Measurements from ENCODE around the gene ACACB. TPM values are rescaled to one million over a fixed set of nuclear protein-coding genes. Genes with fewer than 3 reads are reported as not detected.

Gene ACACB
- polyA plus RNA-seq, 1 donor from 2014 or later, result 0.22 TPM

- Histone ChIP-seq H3K27me3 (ENCODE audit: insufficient read depth, low read depth, low read length) (no peaks in the 10 kb centered on the region), H3K4me2 (ENCODE audit: low read length) (peak within 1 kb of the TSS; percentile 91), H3K27ac (ENCODE audit: low read length) (peak within 1 kb of the TSS; percentile 65), H3K4me3 (ENCODE audit: low read length) (peak within 1 kb of the TSS; percentile 98), H3F3A (ENCODE audit: insufficient read depth, low read length, poor library complexity, severe bottlenecking) (no peaks in the 10 kb centered on the region), H3K36me3 (ENCODE audit: insufficient read depth, low read length) (no peaks in the 10 kb centered on the region), H3K9ac (ENCODE audit: low read length) (peak within 1 kb of the TSS; percentile 82), H3K9me3 (ENCODE audit: low read length) (no peaks in the 10 kb centered on the region), H2AFZ (ENCODE audit: low read depth, low read length) (peak within 1 kb of the TSS; percentile 60), H4K20me1 (ENCODE audit: insufficient read depth) (no peaks in the 10 kb centered on the region), H3K9me2 (ENCODE audit: insufficient read depth, low read length) (no peaks in the 10 kb centered on the region), H3K79me2 (replicated peaks; ENCODE audit: insufficient read depth, low read length) (peaks cover 25% of the 10 kb centered on the region)
- TF ChIP-seq CTCF (IDR thresholded peaks at IDR 0.05; ENCODE audit: poor library complexity, severe bottlenecking) (peak; percentile 31), MXI1 (conservative IDR thresholded peaks at IDR 0.05; ENCODE audit: poor library complexity, severe bottlenecking) (peak; percentile 97), REST (IDR thresholded peaks at IDR 0.05; ENCODE audit: borderline replicate concordance) (no peak)
These were observed 18.8 kb upstream of the ACACB start, which contains the start of gene UNG for GRCh38 chr12:109097435-109098182. Gene UNG, plus strand, starts transcription at chr12:109097597. Its CDS starts 83 bp downstream, at chr12:109097680.

GRCh38 chr12:109098183-109098604 lies 18.2 kb upstream of the ACACB start:
- H3K9me3 ChIP-seq (ENCODE audit: low read length), result no peaks in the 10 kb centered on the region
- H3K27ac ChIP-seq (ENCODE audit: low read length), result peak overlapping the region; percentile 65
- H3K27me3 ChIP-seq (ENCODE audit: insufficient read depth, low read depth, low read length), result no peaks in the 10 kb centered on the region
- peak overlapping the region; percentile 60 for H2AFZ ChIP-seq (ENCODE audit: low read depth, low read length)
- peak; percentile 54 for TF ChIP-seq POLR2AphosphoS5 (IDR thresholded peaks at IDR 0.05)
- peak; percentile 16 for TF ChIP-seq RAD21 (conservative IDR thresholded peaks at IDR 0.05)
- peak; percentile 32 for TF ChIP-seq REST (IDR thresholded peaks at IDR 0.05; ENCODE audit: borderline replicate concordance)
- no peak for TF ChIP-seq CTCF (IDR thresholded peaks at IDR 0.05; ENCODE audit: poor library complexity, severe bottlenecking)
- peak; percentile 46 for TF ChIP-seq TAF1 (IDR thresholded peaks at IDR 0.05; ENCODE audit: low read depth)
- no peak for TF ChIP-seq EP300 (conservative IDR thresholded peaks at IDR 0.05; ENCODE audit: poor library complexity, severe bottlenecking)
- H3K9me2 ChIP-seq (ENCODE audit: insufficient read depth, low read length), result no peaks in the 10 kb centered on the region
- no peaks in the 10 kb centered on the region for H3K36me3 ChIP-seq (ENCODE audit: insufficient read depth, low read length)
- H3K79me2 ChIP-seq (replicated peaks; ENCODE audit: insufficient read depth, low read length), result peaks cover 25% of the 10 kb centered on the region
- no peaks in the 10 kb centered on the region for H3F3A ChIP-seq (ENCODE audit: insufficient read depth, low read length, poor library complexity, severe bottlenecking)
- peak overlapping the region; percentile 91 for H3K4me2 ChIP-seq (ENCODE audit: low read length)
- H4K20me1 ChIP-seq (ENCODE audit: insufficient read depth), result no peaks in the 10 kb centered on the region
- H3K4me3 ChIP-seq (ENCODE audit: low read length), result peak overlapping the region; percentile 98
- H3K9ac ChIP-seq (ENCODE audit: low read length), result peak overlapping the region; percentile 82

All from neural cell (in vitro differentiated cells).